ENCODE measurements around the gene PTPRK. TPM values are rescaled to one million over a fixed set of nuclear protein-coding genes. Genes with fewer than 3 reads are reported as not detected.

PTPRK gene
- total RNA-seq, 4 donors from 2014 or later, result 34.6 to 56.5 (median 47.0) TPM

DNA sequence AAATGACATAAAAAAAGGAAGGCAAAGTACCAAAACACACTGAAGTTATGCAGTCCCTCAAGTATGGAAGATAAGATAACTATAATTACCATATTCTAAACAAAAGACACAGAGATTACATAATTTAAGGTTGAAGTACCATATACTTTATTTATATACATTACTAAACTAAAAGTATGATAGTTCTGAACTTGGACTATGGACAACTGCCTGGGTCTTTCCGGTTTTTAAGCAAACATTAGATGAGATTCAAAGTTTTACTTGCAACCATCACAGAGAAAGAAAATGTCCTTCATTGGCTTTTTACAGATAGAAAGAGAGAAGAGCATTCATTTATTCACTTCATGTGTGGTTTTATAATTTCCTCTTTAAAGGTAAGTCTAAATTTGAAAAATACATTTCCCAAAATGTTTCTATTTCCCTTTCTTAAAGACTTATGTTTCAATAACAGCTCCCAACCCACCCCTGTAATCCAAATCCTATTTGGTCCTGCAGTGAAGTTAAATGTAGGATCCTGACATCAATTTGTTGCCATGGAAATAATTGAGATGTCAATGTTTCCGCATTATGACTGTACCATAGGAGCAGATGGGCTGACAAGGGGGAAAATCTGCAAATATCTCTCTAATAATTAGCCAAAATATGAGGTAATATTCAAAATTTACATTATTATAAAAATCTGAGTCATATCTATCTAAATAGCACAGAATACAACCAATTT, 63.7 kb downstream of the PTPRK start:
- Histone ChIP-seq H3K27ac (no peak overlapping the region), H3K36me3 (no peaks in the 10 kb centered on the region), H3K4me3 (replicated peaks in 1 of 3) (no peak overlapping the region), H3K9me3 (no peaks in the 10 kb centered on the region), H3K27me3 (no peaks in the 10 kb centered on the region), H3K4me1 (no peaks in the 10 kb centered on the region)
- DNase-seq, result no peak
- WGBS, 2 donors, result 91 to 94% methylated on average over 2 of the region's 2 CpGs
- TF ChIP-seq, protein P1, sequence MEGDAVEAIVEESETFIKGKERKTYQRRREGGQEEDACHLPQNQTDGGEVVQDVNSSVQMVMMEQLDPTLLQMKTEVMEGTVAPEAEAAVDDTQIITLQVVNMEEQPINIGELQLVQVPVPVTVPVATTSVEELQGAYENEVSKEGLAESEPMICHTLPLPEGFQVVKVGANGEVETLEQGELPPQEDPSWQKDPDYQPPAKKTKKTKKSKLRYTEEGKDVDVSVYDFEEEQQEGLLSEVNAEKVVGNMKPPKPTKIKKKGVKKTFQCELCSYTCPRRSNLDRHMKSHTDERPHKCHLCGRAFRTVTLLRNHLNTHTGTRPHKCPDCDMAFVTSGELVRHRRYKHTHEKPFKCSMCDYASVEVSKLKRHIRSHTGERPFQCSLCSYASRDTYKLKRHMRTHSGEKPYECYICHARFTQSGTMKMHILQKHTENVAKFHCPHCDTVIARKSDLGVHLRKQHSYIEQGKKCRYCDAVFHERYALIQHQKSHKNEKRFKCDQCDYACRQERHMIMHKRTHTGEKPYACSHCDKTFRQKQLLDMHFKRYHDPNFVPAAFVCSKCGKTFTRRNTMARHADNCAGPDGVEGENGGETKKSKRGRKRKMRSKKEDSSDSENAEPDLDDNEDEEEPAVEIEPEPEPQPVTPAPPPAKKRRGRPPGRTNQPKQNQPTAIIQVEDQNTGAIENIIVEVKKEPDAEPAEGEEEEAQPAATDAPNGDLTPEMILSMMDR (IDR thresholded peaks at IDR 0.05), result no peak
- TF ChIP-seq POLR2A (IDR thresholded peaks at IDR 0.05), result no peak
- intact Hi-C loops (cut with DNase I), result no loop called here

- H3K27me3 ChIP-seq, result no peaks in the 10 kb centered on the region
Observed at GRCh38 chr6:128455959-128456358, 64.4 kb downstream of the PTPRK start.

GRCh38 chr6:128452713-128453112, 67.7 kb downstream of the PTPRK start:
- no peaks in the 10 kb centered on the region for H3K4me1 ChIP-seq
- no peak for DNase-seq
- no peak overlapping the region for H3K27ac ChIP-seq
- H3K4me3 ChIP-seq (replicated peaks in 1 of 3), result no peak overlapping the region
- intact Hi-C loops (cut with DNase I), result no loop called here
- no peak for TF ChIP-seq POLR2A (IDR thresholded peaks at IDR 0.05)
- TF ChIP-seq, protein P1 (IDR thresholded peaks at IDR 0.05), result no peak
- no peaks in the 10 kb centered on the region for H3K36me3 ChIP-seq
- H3K9me3 ChIP-seq, result no peaks in the 10 kb centered on the region
- H3K27me3 ChIP-seq, result no peaks in the 10 kb centered on the region
- 83 to 89% methylated on average over 2 of the region's 2 CpGs for WGBS, 2 donors

More at GRCh38 chr6:128455959-128456358, 64.4 kb downstream of the PTPRK start:
- DNase-seq, result no peak
- H3K27ac ChIP-seq, result no peak overlapping the region
- H3K9me3 ChIP-seq, result no peaks in the 10 kb centered on the region
- 93 to 96% methylated on average over 3 of the region's 3 CpGs for WGBS, 2 donors
- H3K4me3 ChIP-seq (replicated peaks in 1 of 3), result no peak overlapping the region
- no peaks in the 10 kb centered on the region for H3K36me3 ChIP-seq
- no peaks in the 10 kb centered on the region for H3K4me1 ChIP-seq
- TF ChIP-seq, protein P1 (IDR thresholded peaks at IDR 0.05), result no peak
- no peak for TF ChIP-seq POLR2A (IDR thresholded peaks at IDR 0.05)
- intact Hi-C loops (cut with DNase I), result no loop called here

DNA sequence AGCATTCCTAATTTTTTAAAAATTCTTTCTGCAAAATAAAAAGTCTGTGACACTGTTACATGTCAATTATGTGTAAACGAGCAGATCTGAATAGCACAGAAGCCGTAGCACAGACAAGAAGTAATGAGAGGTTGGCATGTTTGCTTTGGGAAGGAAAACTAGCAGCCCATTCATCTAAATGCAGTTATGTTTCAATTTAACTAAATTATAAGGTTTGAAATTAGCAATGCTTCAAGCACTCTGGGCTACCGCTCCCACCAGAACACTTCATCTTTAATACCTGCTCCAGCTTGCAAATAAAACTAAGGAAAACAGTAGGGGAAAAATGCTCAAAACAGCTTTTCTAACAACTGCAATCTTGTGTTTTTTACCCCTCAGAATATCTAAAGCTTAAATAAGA, 73.9 kb downstream of the PTPRK start:
- no peak overlapping the region for H3K27ac ChIP-seq
- 88 to 91% methylated on average over 3 of the region's 3 CpGs for WGBS, 2 donors
- DNase-seq, result no peak
- TF ChIP-seq, protein P1 (IDR thresholded peaks at IDR 0.05), result no peak
- TF ChIP-seq POLR2A (IDR thresholded peaks at IDR 0.05), result no peak
- H3K9me3 ChIP-seq, result no peaks in the 10 kb centered on the region
- intact Hi-C loops (cut with DNase I), result no loop called here
- H3K4me1 ChIP-seq, result no peaks in the 10 kb centered on the region
- no peak overlapping the region for H3K4me3 ChIP-seq (replicated peaks in 1 of 3)
- H3K36me3 ChIP-seq, result no peaks in the 10 kb centered on the region
- no peaks in the 10 kb centered on the region for H3K27me3 ChIP-seq

GRCh38 chr6:128443553-128443952, 76.8 kb downstream of the PTPRK start:
- no peaks in the 10 kb centered on the region for H3K36me3 ChIP-seq
- TF ChIP-seq POLR2A (IDR thresholded peaks at IDR 0.05), result no peak
- TF ChIP-seq, protein P1 (IDR thresholded peaks at IDR 0.05), result no peak
- no peak overlapping the region for H3K27ac ChIP-seq
- H3K9me3 ChIP-seq, result no peaks in the 10 kb centered on the region
- intact Hi-C loops (cut with DNase I), result no loop called here
- no peaks in the 10 kb centered on the region for H3K27me3 ChIP-seq
- no peak overlapping the region for H3K4me3 ChIP-seq (replicated peaks in 1 of 3)
- 94 to 95% methylated on average over 3 of the region's 3 CpGs for WGBS, 2 donors
- H3K4me1 ChIP-seq, result no peaks in the 10 kb centered on the region
- no peak for DNase-seq

Measured in thyroid gland (tissue), 4 donors.